GM23338 (cell line): ENCODE results near the gene ATL3. TPM values are rescaled to one million over a fixed set of nuclear protein-coding genes. Genes with fewer than 3 reads are reported as not detected.

ENCODE experiments used
- CREB1 ChIP-seq: fragments of 250-450 bp; sonication (Bioruptor Pico); IDR thresholded peaks from 2 replicates; pipeline ENCODE4 v1.5.0; 2020; ENCODE audit warnings: low read depth, mild to moderate bottlenecking, moderate library complexity
- ETS1 ChIP-seq: IDR thresholded peaks from 2 replicates; pipeline ENCODE4 v1.6.1; 2016; ENCODE audit warnings: antibody characterized with exemption
- JUNB ChIP-seq: IDR thresholded peaks from one replicate; pipeline ENCODE4 v1.6.1; 2016; ENCODE audit warnings: antibody characterized with exemption; ENCODE audit not compliant: unreplicated experiment
- REST ChIP-seq: IDR thresholded peaks from one replicate; pipeline ENCODE4 v1.6.1; 2018; ENCODE audit warnings: antibody characterized with exemption; ENCODE audit not compliant: unreplicated experiment
- STAT1 ChIP-seq: IDR thresholded peaks from one replicate; pipeline ENCODE4 v1.6.1; 2016; ENCODE audit warnings: antibody characterized with exemption; ENCODE audit not compliant: unreplicated experiment
- ZNF331 ChIP-seq: fragments of 250-450 bp; sonication (Bioruptor Pico); IDR thresholded peaks from 2 replicates; pipeline ENCODE4 v1.5.0; 2020; ENCODE audit warnings: low read depth, mild to moderate bottlenecking, moderate library complexity
- polyA plus RNA-seq: library from polyadenylated mRNA; unstranded; fragments of >200 nt; fragmentation: Nextera tagmentation; extraction: Ambion mirVana; gene quantifications from 2 replicates; pipeline ENCODE4 v1.2.1, GENCODE V29; 2016
- small RNA-seq: library from RNA; depleted of rRNA; stranded (forward); fragments of <200 nt; gene quantifications from one replicate; pipeline ENCODE3, GENCODE V24; 2014; ENCODE audit warnings: low replicate concordance
- total RNA-seq: library from RNA; depleted of rRNA; stranded (reverse); fragments of >200 nt; shearing (Covaris generic); gene quantifications from 2 replicates; pipeline ENCODE4 v1.2.3, GENCODE V29; 2014; rRNA removed

Gene ATL3
- total and polyA plus RNA-seq, 2 experiments from 2014 or later, result 6.8 to 20.4 TPM

- TF ChIP-seq ZNF331 (CRISPR knock-in tag) (no peak), CREB1 (CRISPR knock-in tag) (no peak), ETS1 (no peak), STAT1 (no peak), JUNB (no peak), REST (no peak)
Observed at GRCh38 chr11:63574856-63575602, 96.1 kb downstream of the ATL3 start (continued).

Small RNA genes lying within 50 kb of the gene (small RNA-seq; reads per million reads assigned to genes)
- not detected for gene AP000753.3

Other genes with a start within 250 kb of the ATL3 start
- gene PLAAT5, start 180.2 kb downstream of the ATL3 start, total RNA-seq, result 10.4 and 11.6 TPM in 2 replicates
- 7.5 and 7.7 TPM in 2 replicates for gene PLAAT5, start 180.2 kb downstream of the ATL3 start, polyA plus RNA-seq
- 0.62 and 0.94 TPM in 2 replicates for gene LGALS12, start 165.3 kb downstream of the ATL3 start, total RNA-seq
- 0.57 and 1.2 TPM in 2 replicates for gene LGALS12, start 165.3 kb downstream of the ATL3 start, polyA plus RNA-seq
- gene PLAAT4, start 134.6 kb downstream of the ATL3 start, total RNA-seq, result 0.69 and 3.3 TPM in 2 replicates
- gene PLAAT4, start 134.6 kb downstream of the ATL3 start, polyA plus RNA-seq, result 4.6 and 5.0 TPM in 2 replicates
- 0.66 TPM in 1 of 2 replicates, not detected in the other for gene PLAAT2, start 108.0 kb downstream of the ATL3 start, total RNA-seq
- gene PLAAT2, start 108.0 kb downstream of the ATL3 start, polyA plus RNA-seq, result 0.42 and 0.78 TPM in 2 replicates
- gene PLAAT3, start 56.9 kb downstream of the ATL3 start, total RNA-seq, result 61.1 and 63.2 TPM in 2 replicates
- gene PLAAT3, start 56.9 kb downstream of the ATL3 start, polyA plus RNA-seq, result 239 and 262 TPM in 2 replicates
- 150 and 162 TPM in 2 replicates for gene RTN3, start 10.1 kb upstream of the ATL3 start, total RNA-seq
- gene RTN3, start 10.1 kb upstream of the ATL3 start, polyA plus RNA-seq, result 129 and 138 TPM in 2 replicates
- 32.1 and 36.6 TPM in 2 replicates for gene ZFTA, start 97.4 kb upstream of the ATL3 start, total RNA-seq
- gene ZFTA, start 97.4 kb upstream of the ATL3 start, polyA plus RNA-seq, result 8.3 and 8.5 TPM in 2 replicates
- gene SPINDOC, start 142.1 kb upstream of the ATL3 start, total RNA-seq, result 65.5 and 84.7 TPM in 2 replicates
- gene SPINDOC, start 142.1 kb upstream of the ATL3 start, polyA plus RNA-seq, result 9.4 and 12.9 TPM in 2 replicates
- 42.6 and 45.9 TPM in 2 replicates for gene MARK2, start 167.7 kb upstream of the ATL3 start, total RNA-seq
- 15.8 and 18.7 TPM in 2 replicates for gene MARK2, start 167.7 kb upstream of the ATL3 start, polyA plus RNA-seq
- gene RCOR2, start 245.8 kb upstream of the ATL3 start, total RNA-seq, result 60.1 and 66.9 TPM in 2 replicates
- gene RCOR2, start 245.8 kb upstream of the ATL3 start, polyA plus RNA-seq, result 4.7 and 5.5 TPM in 2 replicates